Thyroid gland (tissue), 4 donors: ENCODE measurements around the gene ZFAND3. TPM values are rescaled to one million over a fixed set of nuclear protein-coding genes. Genes with fewer than 3 reads are reported as not detected.

Source experiments
- DNase-seq, 2 donors: peaks; one replicate each; pipeline ENCODE4 v3.0.0-alpha.2; 2019
- H3K27ac ChIP-seq, 3 donors: fragments of 200-600 bp; sonication (generic); 1 replicate in 2 of 3; 2 replicates in 1 of 3; pipeline ENCODE4 v1.5.1; 2016 to 2019; ENCODE audit warnings: mild to moderate bottlenecking in 1 of 3, moderate library complexity in 1 of 3
- H3K27me3 ChIP-seq: fragments of 200-600 bp; sonication (generic); one replicate; pipeline ENCODE4 v1.5.1; 2019
- H3K36me3 ChIP-seq, 2 donors: fragments of 200-600 bp; sonication (generic); one replicate each; pipeline ENCODE4 v1.5.1; 2016 to 2019
- H3K4me1 ChIP-seq, 2 donors: fragments of 200-600 bp; sonication (generic); one replicate each; pipeline ENCODE4 v1.5.1; 2017 to 2019
- H3K4me3 ChIP-seq, 3 donors: fragments of 200-600 bp; sonication (generic); replicated peaks in 1 of 3; 1 replicate in 2 of 3; 2 replicates in 1 of 3; pipeline ENCODE4 v1.5.1; 2016; ENCODE audit warnings: mild to moderate bottlenecking in 1 of 3
- H3K9me3 ChIP-seq: fragments of 200-600 bp; sonication (generic); one replicate; pipeline ENCODE4 v1.5.1; 2017
- POLR2A ChIP-seq, 2 donors: fragments of 450-650 bp; IDR thresholded peaks; one replicate each; pipeline ENCODE4 v1.6.1; 2017; ENCODE audit warnings: antibody characterized with exemption in 2 of 2, mild to moderate bottlenecking in 2 of 2, moderate library complexity in 1 of 2
- WGBS, 2 donors: methylation state at CpG; one replicate each; pipeline ENCODE4 v1.1.5; 2017; 5-methylcytosine and 5-hydroxymethylcytosine counted together
- intact Hi-C: fragments of 100-400 bp; cut with DNase I; formaldehyde crosslinking; loops from one replicate; pipeline ENCODE4 v1.15.1; 2023
- total RNA-seq, 4 donors: library from RNA; depleted of rRNA; stranded (reverse); fragments of >200 nt; gene quantifications; one replicate each; pipeline ENCODE4 v1.2.3, GENCODE V29; 2016
- TF ChIP-seq, protein P1 (sequence below), 6 experiments: fragments of 200-600 bp in 3 of 6; fragments of 450-650 bp in 3 of 6; sonication (generic) in 3 of 6; IDR thresholded peaks; one replicate each; pipeline ENCODE4 v1.5.1; 2016 to 2019; ENCODE audit warnings: antibody characterized with exemption in 6 of 6, mild to moderate bottlenecking in 2 of 6, inconsistent platforms in 1 of 6, moderate library complexity in 1 of 6

The ZFAND3 gene
- total RNA-seq, 4 donors from 2014 or later: 41.3 to 57.7 (median 55.9) TPM

DNA sequence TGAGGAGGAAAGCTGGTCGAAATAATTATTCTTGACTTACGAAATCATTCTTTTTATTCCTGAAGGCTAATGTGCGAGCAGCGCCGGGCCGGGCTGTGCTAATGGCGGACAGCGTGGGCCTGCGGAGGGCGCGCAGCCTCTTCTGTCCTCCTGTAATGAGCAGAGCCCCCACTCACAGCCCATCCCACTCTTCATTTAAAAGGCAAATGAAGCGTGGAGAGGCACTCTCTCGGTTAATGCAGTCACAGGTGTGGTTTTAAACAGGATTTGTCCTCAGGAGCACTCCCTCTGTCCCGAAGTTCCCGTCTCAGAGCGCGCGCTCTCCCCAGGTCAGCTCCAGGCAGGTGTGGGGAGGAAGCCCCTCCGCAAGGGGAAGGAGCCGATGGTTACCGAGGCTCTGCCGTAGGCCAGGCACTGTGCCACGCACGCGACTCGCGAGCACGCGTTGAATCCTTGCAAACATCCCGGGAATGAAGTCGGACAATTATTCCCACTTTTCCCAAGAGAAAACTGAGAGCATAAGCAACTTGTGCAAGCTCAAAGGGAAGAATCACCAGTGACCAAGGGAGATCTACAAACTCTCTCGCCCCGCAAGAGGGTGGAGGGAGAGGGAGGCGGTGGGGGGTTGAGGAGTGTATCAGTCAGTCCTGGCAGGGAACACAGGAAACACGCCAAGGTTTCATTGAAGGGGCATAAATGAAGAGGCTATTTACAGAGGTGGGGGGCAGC lies 35.5 kb upstream of the ZFAND3 start:
- Histone ChIP-seq H3K9me3 (no peaks in the 10 kb centered on the region), H3K27me3 (no peaks in the 10 kb centered on the region), H3K4me1 (peaks cover 12 to 18% of the 10 kb centered on the region in 2 donors), H3K27ac (peak overlapping the region in 2 of 3 donors; percentile 4 to 44), H3K4me3 (peak overlapping the region in 2 of 3 donors; percentile 19 to 39), H3K36me3 (no peaks in the 10 kb centered on the region)
- intact Hi-C loops: loop anchor here (10.0 kb wide), 1 partner anchor 231 kb away; no protein-coding TSS in a partner anchor
- peak; percentile 43 to 48 for DNase-seq
- peak in 1 of 2 donors; percentile 23 for TF ChIP-seq POLR2A (IDR thresholded peaks at IDR 0.05)
- TF ChIP-seq, protein P1, sequence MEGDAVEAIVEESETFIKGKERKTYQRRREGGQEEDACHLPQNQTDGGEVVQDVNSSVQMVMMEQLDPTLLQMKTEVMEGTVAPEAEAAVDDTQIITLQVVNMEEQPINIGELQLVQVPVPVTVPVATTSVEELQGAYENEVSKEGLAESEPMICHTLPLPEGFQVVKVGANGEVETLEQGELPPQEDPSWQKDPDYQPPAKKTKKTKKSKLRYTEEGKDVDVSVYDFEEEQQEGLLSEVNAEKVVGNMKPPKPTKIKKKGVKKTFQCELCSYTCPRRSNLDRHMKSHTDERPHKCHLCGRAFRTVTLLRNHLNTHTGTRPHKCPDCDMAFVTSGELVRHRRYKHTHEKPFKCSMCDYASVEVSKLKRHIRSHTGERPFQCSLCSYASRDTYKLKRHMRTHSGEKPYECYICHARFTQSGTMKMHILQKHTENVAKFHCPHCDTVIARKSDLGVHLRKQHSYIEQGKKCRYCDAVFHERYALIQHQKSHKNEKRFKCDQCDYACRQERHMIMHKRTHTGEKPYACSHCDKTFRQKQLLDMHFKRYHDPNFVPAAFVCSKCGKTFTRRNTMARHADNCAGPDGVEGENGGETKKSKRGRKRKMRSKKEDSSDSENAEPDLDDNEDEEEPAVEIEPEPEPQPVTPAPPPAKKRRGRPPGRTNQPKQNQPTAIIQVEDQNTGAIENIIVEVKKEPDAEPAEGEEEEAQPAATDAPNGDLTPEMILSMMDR (IDR thresholded peaks at IDR 0.05): peak in 2 of 6 experiments; percentile 9 to 14
- WGBS, 2 donors: 1% methylated on average over 31 to 33 of the region's 35 CpGs

DNA sequence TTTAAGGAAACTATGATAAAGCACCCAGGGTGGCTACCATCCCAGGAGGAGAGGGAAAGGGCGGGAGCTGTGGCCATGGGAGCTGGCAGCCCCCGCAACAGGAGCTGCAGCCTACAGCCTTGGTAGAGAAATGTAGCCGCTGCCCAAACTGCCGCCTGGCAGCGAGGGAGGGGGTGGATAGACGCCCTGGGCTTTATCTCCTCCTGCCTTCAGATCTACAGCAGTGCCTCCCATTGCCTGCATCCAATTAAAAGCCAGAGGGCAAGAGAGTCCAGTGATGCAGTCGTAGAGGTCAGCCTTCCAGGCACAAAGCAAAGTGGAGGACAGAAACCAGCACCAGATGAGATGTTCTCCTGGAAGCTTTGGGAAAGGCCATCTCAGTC lies 35.0 kb upstream of the ZFAND3 start:
- intact Hi-C loops: loop anchor here (10.0 kb wide), 1 partner anchor 230 kb away; no protein-coding TSS in a partner anchor
- H3K9me3 ChIP-seq: no peaks in the 10 kb centered on the region
- H3K4me3 ChIP-seq: peak overlapping the region in 1 of 3 donors; percentile 39
- WGBS, 2 donors: 37 to 50% methylated on average over 7 of the region's 7 CpGs
- no peak overlapping the region for H3K27ac ChIP-seq
- no peaks in the 10 kb centered on the region for H3K27me3 ChIP-seq
- TF ChIP-seq, protein P1 (IDR thresholded peaks at IDR 0.05): no peak
- no peak for TF ChIP-seq POLR2A (IDR thresholded peaks at IDR 0.05)
- no peaks in the 10 kb centered on the region for H3K36me3 ChIP-seq
- H3K4me1 ChIP-seq: peaks cover 12 to 18% of the 10 kb centered on the region in 2 donors
- no peak for DNase-seq

DNA sequence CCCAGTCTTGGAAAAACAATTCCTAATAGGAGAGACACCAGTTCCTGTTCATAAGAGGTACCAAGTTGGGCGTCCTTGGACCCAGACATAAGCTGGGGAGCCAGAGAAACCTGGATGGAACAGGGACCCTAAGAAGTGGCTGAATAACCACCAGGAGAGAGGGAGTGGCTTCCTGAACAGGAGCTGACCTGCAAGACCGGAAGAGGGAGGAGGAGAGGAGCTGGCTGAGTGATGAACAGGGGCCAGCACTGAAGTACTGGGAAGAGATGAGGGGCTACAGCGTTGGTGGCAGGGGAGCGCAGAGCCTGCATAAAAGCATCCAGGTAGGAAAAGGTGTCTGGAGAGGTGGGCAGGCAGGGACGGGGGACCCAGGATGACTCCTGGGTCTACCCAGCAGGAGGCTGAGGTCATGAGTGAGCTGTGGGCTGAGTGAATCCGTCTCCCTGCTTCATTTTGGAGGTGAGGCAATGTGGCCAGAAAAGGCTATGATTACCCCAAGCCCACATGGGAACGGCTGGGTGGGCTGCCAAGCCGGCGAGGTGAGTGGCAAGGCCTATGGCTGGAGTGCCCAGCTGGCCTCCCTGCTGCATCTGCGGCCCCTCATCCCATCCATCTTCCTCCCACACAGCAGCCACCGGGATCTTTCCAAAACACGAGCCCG lies 34.4 kb upstream of the ZFAND3 start:
- H3K9me3 ChIP-seq: no peaks in the 10 kb centered on the region
- intact Hi-C loops: loop anchor here (10.0 kb wide), 1 partner anchor 230 kb away; no protein-coding TSS in a partner anchor
- DNase-seq: no peak
- WGBS, 2 donors: 75 to 77% methylated on average over 13 of the region's 13 CpGs
- TF ChIP-seq, protein P1 (IDR thresholded peaks at IDR 0.05): no peak
- TF ChIP-seq POLR2A (IDR thresholded peaks at IDR 0.05): no peak
- H3K4me1 ChIP-seq: peaks cover 12 to 18% of the 10 kb centered on the region in 2 donors
- no peak overlapping the region for H3K4me3 ChIP-seq
- H3K27me3 ChIP-seq: no peaks in the 10 kb centered on the region
- H3K36me3 ChIP-seq: no peaks in the 10 kb centered on the region
- no peak overlapping the region for H3K27ac ChIP-seq

DNA sequence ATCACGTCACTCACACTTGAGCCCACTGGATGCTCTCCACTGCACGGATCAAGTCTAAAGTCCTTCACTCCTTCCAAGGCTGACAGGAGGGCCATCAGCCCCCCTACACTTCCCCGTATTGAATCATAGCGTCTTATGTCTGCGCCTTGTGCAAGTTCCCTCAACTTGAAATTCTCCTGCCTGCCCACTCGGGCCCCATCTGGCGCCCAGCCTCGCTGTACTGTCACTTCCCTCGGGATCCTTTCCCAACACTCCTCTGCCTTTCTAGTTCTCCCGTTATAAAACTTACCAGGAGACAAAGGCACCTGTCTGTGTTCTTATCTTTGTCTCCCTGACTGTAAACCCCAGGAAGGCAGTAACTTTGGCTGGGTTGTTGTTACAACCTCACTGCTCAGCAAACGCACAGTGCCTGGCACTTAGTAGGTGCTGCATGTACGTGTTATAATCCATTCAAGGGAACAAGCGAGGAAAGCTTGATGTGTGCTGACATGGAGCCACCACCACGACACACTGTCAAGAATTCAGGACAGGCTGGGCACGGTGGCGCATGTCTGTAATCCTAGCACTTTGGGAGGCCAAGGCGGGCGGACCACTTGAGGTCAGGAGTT lies 33.8 kb upstream of the ZFAND3 start:
- 86 to 90% methylated on average over 18 of the region's 18 CpGs for WGBS, 2 donors
- Histone ChIP-seq H3K27ac (no peak overlapping the region), H3K4me3 (no peak overlapping the region), H3K36me3 (no peaks in the 10 kb centered on the region), H3K9me3 (no peaks in the 10 kb centered on the region), H3K27me3 (no peaks in the 10 kb centered on the region), H3K4me1 (peaks cover 12 to 19% of the 10 kb centered on the region in 2 donors)
- TF ChIP-seq POLR2A (IDR thresholded peaks at IDR 0.05): no peak
- TF ChIP-seq, protein P1 (IDR thresholded peaks at IDR 0.05): no peak
- no peak for DNase-seq
- intact Hi-C loops: loop anchor here (10.0 kb wide), 1 partner anchor 229 kb away; no protein-coding TSS in a partner anchor
